22Rv1 (cell line): ENCODE data around the gene PRPF39.

Experiments
- CTCF ChIP-seq: fragments of 450-650 bp; IDR thresholded peaks from 2 replicates; pipeline ENCODE4 v1.5.1; 2017; ENCODE audit warnings: mild to moderate bottlenecking
- ZFX ChIP-seq: fragments of 450-650 bp; IDR thresholded peaks from 2 replicates; pipeline ENCODE4 v1.6.1; 2017; ENCODE audit warnings: antibody characterized with exemption, borderline replicate concordance

DNA sequence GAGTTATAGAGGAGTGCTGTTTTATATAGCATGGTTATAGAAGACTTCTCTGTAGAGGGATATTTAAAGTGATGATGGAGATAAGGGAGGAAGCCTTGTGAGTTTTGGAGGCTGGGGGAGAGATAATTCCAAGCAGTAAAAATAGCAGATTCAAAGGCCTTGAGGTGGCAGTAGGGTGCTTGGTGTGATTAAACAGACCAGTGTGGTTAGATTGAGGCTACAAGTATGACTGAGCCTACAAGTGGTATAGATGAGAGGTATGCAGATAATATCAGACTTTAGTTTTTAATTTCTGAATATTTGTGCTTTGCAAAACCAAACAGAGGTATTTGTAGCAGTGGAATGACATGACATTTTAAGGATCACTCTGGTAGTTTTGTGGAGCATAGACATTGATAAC lies 72.2 kb downstream of the PRPF39 start:
- TF ChIP-seq CTCF (no peak), ZFX (no peak)
